IMR-90 (cell line): ENCODE data around the gene DDIAS. TPM values are rescaled to one million over a fixed set of nuclear protein-coding genes. Genes with fewer than 3 reads are reported as not detected.
A peak's percentile ranks its signal among the peaks of the same experiment; 100 is the strongest.

Source experiments
- ATAC-seq: fragments of 200-7000 bp; cut with Tn5 transposase; 2 replicates; pipeline ENCODE4 v1.9.1; 2020; ENCODE audit warnings: low read depth, mild to moderate bottlenecking, moderate library complexity
- BruUV-seq: library from RNA; stranded (reverse); fragments of 400-500 nt; replicated peaks from 2 replicates; lab custom pipeline; 2021; lab: Mats Ljungman, UMichigan
- CTCF ChIA-PET: fragments of 300-600 bp; formaldehyde crosslinking; extraction: SDS; loops from one replicate; lab custom pipeline; 2021; ENCODE audit warnings: antibody characterized with exemption; lab: Yijun Ruan, JAX
- POLR2A ChIA-PET: fragments of 300-600 bp; sonication (Branson Sonifier 250); formaldehyde crosslinking; loops from one replicate; lab custom pipeline; 2022; ENCODE audit warnings: antibody characterized with exemption; ENCODE audit not compliant: unreplicated experiment; lab: Charles Lee
- DNase-seq: peaks from one replicate; pipeline ENCODE4 v3.0.0; 2013
- H2AFZ ChIP-seq: replicated peaks from 2 replicates; pipeline ENCODE3; 2013; ENCODE audit warnings: low read length, mild to moderate bottlenecking; ENCODE audit not compliant: poor library complexity
- H2AK5ac ChIP-seq: 2 replicates; pipeline ENCODE4 v1.6.1; 2013; ENCODE audit warnings: low read depth, low read length, inconsistent platforms
- H2AK9ac ChIP-seq: replicated peaks from 2 replicates; pipeline ENCODE3; 2013; ENCODE audit warnings: mild to moderate bottlenecking, low read depth, low read length, moderate library complexity; ENCODE audit not compliant: poor library complexity
- H2BK120ac ChIP-seq: 2 replicates; pipeline ENCODE4 v1.6.1; 2013; ENCODE audit warnings: low read depth, low read length, inconsistent platforms
- H2BK15ac ChIP-seq: 3 replicates; pipeline ENCODE4 v1.6.1; 2013; ENCODE audit warnings: low read depth, low read length, inconsistent platforms
- H2BK20ac ChIP-seq: 2 replicates; pipeline ENCODE4 v1.6.1; 2013; ENCODE audit warnings: low read depth, mild to moderate bottlenecking, inconsistent platforms, low read length, moderate library complexity
- H2BK5ac ChIP-seq: 2 replicates; pipeline ENCODE4 v1.6.1; 2013; ENCODE audit warnings: mild to moderate bottlenecking, low read depth, low read length, inconsistent platforms; ENCODE audit not compliant: poor library complexity, severe bottlenecking
- H3K14ac ChIP-seq: replicated peaks from 2 replicates; pipeline ENCODE4 v1.6.1; 2013; ENCODE audit warnings: low read depth, low read length, inconsistent platforms
- H3K18ac ChIP-seq: 2 replicates; pipeline ENCODE4 v1.6.1; 2013; ENCODE audit warnings: low read depth, low read length, control low read depth
- H3K23ac ChIP-seq: 2 replicates; pipeline ENCODE4 v1.6.1; 2013; ENCODE audit warnings: low read depth, low read length, inconsistent platforms
- H3K27ac ChIP-seq: 2 replicates; pipeline ENCODE4 v1.5.1; 2013; ENCODE audit warnings: mild to moderate bottlenecking, control low read depth, low read length; ENCODE audit not compliant: insufficient read depth
- H3K27me3 ChIP-seq: 2 replicates; pipeline ENCODE4 v1.6.1; 2013; ENCODE audit warnings: low read length; ENCODE audit not compliant: control insufficient read depth, insufficient read depth
- H3K36me3 ChIP-seq: 2 replicates; pipeline ENCODE4 v1.6.1; 2013; ENCODE audit warnings: low read length, mixed read lengths; ENCODE audit not compliant: control insufficient read depth, insufficient read depth
- H3K4ac ChIP-seq: 2 replicates; pipeline ENCODE4 v1.6.1; 2013; ENCODE audit warnings: low read depth, low read length, inconsistent platforms
- H3K4me1 ChIP-seq: 2 replicates; pipeline ENCODE4 v1.6.1; 2013; ENCODE audit warnings: low read length, mixed read lengths; ENCODE audit not compliant: control insufficient read depth, insufficient read depth
- H3K4me2 ChIP-seq: 2 replicates; pipeline ENCODE4 v1.6.1; 2013; ENCODE audit warnings: low read depth, mild to moderate bottlenecking, control low read depth, low read length, moderate library complexity
- H3K4me3 ChIP-seq: 2 replicates; pipeline ENCODE4 v1.5.1; 2013; ENCODE audit warnings: low read depth, mild to moderate bottlenecking, control low read depth, low read length, moderate library complexity; ENCODE audit not compliant: insufficient read depth
- H3K56ac ChIP-seq: 2 replicates; pipeline ENCODE4 v1.6.1; 2013; ENCODE audit warnings: low read length, inconsistent platforms; ENCODE audit not compliant: insufficient read depth; ENCODE audit errors: extremely low read depth
- H3K79me1 ChIP-seq, 2 experiments: 2 replicates each; pipeline ENCODE4 v1.6.1; 2013; ENCODE audit warnings: low read length in 2 of 2, inconsistent platforms in 1 of 2, low read depth in 1 of 2
- H3K9ac ChIP-seq: 2 replicates; pipeline ENCODE4 v1.6.1; 2013; ENCODE audit warnings: low read depth, low read length, control low read depth
- H3K9me1 ChIP-seq: 2 replicates; pipeline ENCODE4 v1.6.1; 2013; ENCODE audit warnings: low read length, inconsistent platforms; ENCODE audit not compliant: insufficient read depth
- H3K9me3 ChIP-seq: 2 replicates; pipeline ENCODE4 v1.6.1; 2013; ENCODE audit warnings: low read length; ENCODE audit not compliant: control insufficient read depth, insufficient read depth
- H4K20me1 ChIP-seq: 2 replicates; pipeline ENCODE4 v1.6.1; 2013; ENCODE audit warnings: low read length, inconsistent platforms; ENCODE audit not compliant: insufficient read depth
- H4K5ac ChIP-seq: 2 replicates; pipeline ENCODE4 v1.6.1; 2013; ENCODE audit warnings: mild to moderate bottlenecking, low read depth, low read length, control low read depth
- H4K8ac ChIP-seq, 2 experiments: 2 replicates each; pipeline ENCODE4 v1.6.1; 2013; ENCODE audit warnings: low read depth in 2 of 2, low read length in 2 of 2, control low read depth in 1 of 2, inconsistent platforms in 1 of 2
- H4K91ac ChIP-seq: 2 replicates; pipeline ENCODE4 v1.6.1; 2013; ENCODE audit warnings: low read depth, low read length, inconsistent platforms; ENCODE audit not compliant: insufficient read depth
- BHLHE40 ChIP-seq: fragments of 150-350 bp; IDR thresholded peaks from 2 replicates; pipeline ENCODE4 v1.6.1; 2016; ENCODE audit warnings: mild to moderate bottlenecking, low read depth, low read length
- CEBPB ChIP-seq: IDR thresholded peaks from 2 replicates; pipeline ENCODE4 v1.6.1; 2012; ENCODE audit warnings: low read depth, low read length, improper control_type of control experiment
- CHD1 ChIP-seq: IDR thresholded peaks from 2 replicates; pipeline ENCODE4 v1.6.1; 2012; ENCODE audit warnings: low read depth, low read length, improper control_type of control experiment
- CTCF ChIP-seq: conservative IDR thresholded peaks from 2 replicates; pipeline ENCODE4 v1.5.1; 2012; ENCODE audit warnings: mild to moderate bottlenecking, low read depth, low read length, improper control_type of control experiment
- FOS ChIP-seq: fragments of 150-350 bp; IDR thresholded peaks from 2 replicates; pipeline ENCODE4 v1.6.1; 2016; ENCODE audit warnings: low read depth, low read length
- MAFK ChIP-seq: IDR thresholded peaks from 2 replicates; pipeline ENCODE4 v1.6.1; 2012; ENCODE audit warnings: low read depth, low read length, improper control_type of control experiment
- MAZ ChIP-seq: IDR thresholded peaks from 2 replicates; pipeline ENCODE4 v1.6.1; 2012; ENCODE audit warnings: low read depth, mild to moderate bottlenecking, low read length, improper control_type of control experiment, moderate library complexity, borderline replicate concordance
- MXI1 ChIP-seq: IDR thresholded peaks from 2 replicates; pipeline ENCODE4 v1.6.1; 2012; ENCODE audit warnings: low read depth, mild to moderate bottlenecking, low read length, moderate library complexity, borderline replicate concordance
- NFE2L2 ChIP-seq: fragments of 150-350 bp; IDR thresholded peaks from 2 replicates; pipeline ENCODE4 v1.6.1; 2016; ENCODE audit warnings: low read depth, mild to moderate bottlenecking, low read length
- POLR2A ChIP-seq: IDR thresholded peaks from 2 replicates; pipeline ENCODE4 v1.6.1; 2012; ENCODE audit warnings: mild to moderate bottlenecking, low read depth, low read length
- RAD21 ChIP-seq: IDR thresholded peaks from 2 replicates; pipeline ENCODE4 v1.6.1; 2012; ENCODE audit warnings: low read length, improper control_type of control experiment
- RCOR1 ChIP-seq: IDR thresholded peaks from 2 replicates; pipeline ENCODE4 v1.6.1; 2012; ENCODE audit warnings: mild to moderate bottlenecking, low read length, improper control_type of control experiment; ENCODE audit not compliant: insufficient replicate concordance
- RFX5 ChIP-seq: IDR thresholded peaks from 2 replicates; pipeline ENCODE4 v1.8.0; 2012; ENCODE audit warnings: low read depth, mild to moderate bottlenecking, low read length, moderate library complexity
- SMC3 ChIP-seq: fragments of 150-350 bp; IDR thresholded peaks from 2 replicates; pipeline ENCODE4 v1.6.1; 2016; ENCODE audit warnings: low read depth, mild to moderate bottlenecking, antibody characterized with exemption, low read length, moderate library complexity
- WGBS, 2 experiments: methylation state at CpG; one replicate each; pipeline versions ENCODE4 v1.1.5 to v1.1.7; 2013; ENCODE audit warnings: missing lambda C conversion rate in 2 of 2; ENCODE audit not compliant: insufficient read length in 1 of 2; ENCODE audit errors: extremely low coverage in 2 of 2; 5-methylcytosine and 5-hydroxymethylcytosine counted together
- dilution Hi-C: fragments of 300-500 bp; cut with HindIII; formaldehyde crosslinking; loops from one replicate; pipeline ENCODE4 v1.14.3; 2018; ENCODE audit warnings: low sequenced_read_pairs; ENCODE audit not compliant: unreplicated experiment
- in situ Hi-C: fragments of 300-500 bp; cut with MboI; formaldehyde crosslinking; loops from 3 replicates; pipeline ENCODE4 v1.14.3; 2019; ENCODE audit warnings: low sequenced_read_pairs, inconsistent platforms, mixed read lengths
- intact Hi-C: fragments of 100-400 bp; cut with micrococcal nuclease; formaldehyde crosslinking; loops from 2 replicates; pipeline ENCODE4 v1.10.0; 2022
- polyA plus RNA-seq, 3 experiments: library from polyadenylated mRNA; depleted of rRNA; stranded (reverse); fragments of >200 nt; gene quantifications; 2 replicates each; pipeline ENCODE4 v1.2.3, GENCODE V29; 2012; ENCODE audit warnings: low replicate concordance in 1 of 3
- total RNA-seq: library from RNA; depleted of rRNA; stranded (reverse); fragments of >200 nt; gene quantifications from 2 replicates; pipeline ENCODE4 v1.2.3, GENCODE V29; 2012
- TF ChIP-seq, protein P1 (sequence below): fragments of 150-350 bp; IDR thresholded peaks from 2 replicates; pipeline ENCODE4 v1.6.1; 2017; ENCODE audit warnings: mild to moderate bottlenecking, antibody characterized with exemption, low read length, low read depth
- TF ChIP-seq, protein P2 (sequence below): fragments of 150-350 bp; IDR thresholded peaks from 2 replicates; pipeline ENCODE4 v1.6.1; 2016; ENCODE audit warnings: low read depth, mild to moderate bottlenecking, low read length, moderate library complexity, borderline replicate concordance

Gene DDIAS
- total and polyA plus RNA-seq, 2 of the 4 experiments (the other 2 are of a cell fraction): 4.3 to 15.8 TPM

DNA sequence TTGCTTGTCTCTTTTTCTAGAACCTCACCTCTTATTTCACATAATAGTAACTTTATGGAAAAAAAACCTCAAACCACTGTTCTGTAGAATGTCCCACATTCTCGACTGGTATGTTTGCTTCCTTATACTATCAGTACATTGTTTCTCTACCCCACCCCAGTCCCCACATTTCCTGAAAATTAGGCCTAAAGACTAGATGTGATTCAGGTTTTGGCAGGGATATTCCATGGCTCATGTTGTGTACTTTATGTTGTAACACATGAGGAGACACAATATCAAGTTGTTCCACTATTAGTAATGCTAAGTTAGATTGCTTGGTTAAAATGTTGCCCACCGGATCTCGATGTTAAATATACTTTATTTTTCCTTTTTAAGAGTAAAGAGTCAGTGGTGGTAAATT, 34.7 kb downstream of the DDIAS start:
- Histone ChIP-seq H4K5ac (no peak overlapping the region), H3K4me3 (no peak overlapping the region), H3K9me1 (0 out of 2 replicates have a peak, but pooled peaks cover 3% of the 10 kb centered on the region), H3K56ac (no peak overlapping the region), H3K4ac (no peak overlapping the region), H3K18ac (no peak overlapping the region), H3K23ac (no peak overlapping the region), H2AFZ (no peak overlapping the region), H3K4me1 (no peaks in the 10 kb centered on the region), H3K9me3 (no peaks in the 10 kb centered on the region), H2AK9ac (no peak overlapping the region), H2AK5ac (no peak overlapping the region), H3K27me3 (no peaks in the 10 kb centered on the region), H4K8ac (no peak overlapping the region), H4K91ac (no peak overlapping the region), H3K14ac (no peak overlapping the region), H3K79me1 (no peaks in the 10 kb centered on the region), H2BK15ac (no peak overlapping the region), H3K27ac (no peak overlapping the region), H2BK5ac (no peak overlapping the region), H2BK120ac (no peak overlapping the region), H2BK20ac (no peak overlapping the region), H3K4me2 (no peak overlapping the region), H4K20me1 (no peaks in the 10 kb centered on the region), H3K9ac (no peak overlapping the region), H3K36me3 (no peaks in the 10 kb centered on the region; the same call in 1 of the 2 replicates)
- intact Hi-C loops (no loop called here), in situ Hi-C loops (no loop called here), dilution Hi-C loops (no loop called here)
- POLR2A ChIA-PET: no interaction called here
- BruUV-seq: no TSS peak
- DNase-seq (peak; percentile 31), ATAC-seq (no peak)
- TF ChIP-seq MAFK (no peak), CTCF (no peak), SMC3 (no peak), BHLHE40 (no peak), CHD1 (no peak), POLR2A (no peak), FOS (no peak), CEBPB (no peak), RCOR1 (no peak), RAD21 (no peak), MAZ (no peak), NFE2L2 (no peak), RFX5 (no peak), MXI1 (no peak)
- TF ChIP-seq, protein P1, sequence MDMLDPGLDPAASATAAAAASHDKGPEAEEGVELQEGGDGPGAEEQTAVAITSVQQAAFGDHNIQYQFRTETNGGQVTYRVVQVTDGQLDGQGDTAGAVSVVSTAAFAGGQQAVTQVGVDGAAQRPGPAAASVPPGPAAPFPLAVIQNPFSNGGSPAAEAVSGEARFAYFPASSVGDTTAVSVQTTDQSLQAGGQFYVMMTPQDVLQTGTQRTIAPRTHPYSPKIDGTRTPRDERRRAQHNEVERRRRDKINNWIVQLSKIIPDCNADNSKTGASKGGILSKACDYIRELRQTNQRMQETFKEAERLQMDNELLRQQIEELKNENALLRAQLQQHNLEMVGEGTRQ: no peak
- TF ChIP-seq, protein P2, sequence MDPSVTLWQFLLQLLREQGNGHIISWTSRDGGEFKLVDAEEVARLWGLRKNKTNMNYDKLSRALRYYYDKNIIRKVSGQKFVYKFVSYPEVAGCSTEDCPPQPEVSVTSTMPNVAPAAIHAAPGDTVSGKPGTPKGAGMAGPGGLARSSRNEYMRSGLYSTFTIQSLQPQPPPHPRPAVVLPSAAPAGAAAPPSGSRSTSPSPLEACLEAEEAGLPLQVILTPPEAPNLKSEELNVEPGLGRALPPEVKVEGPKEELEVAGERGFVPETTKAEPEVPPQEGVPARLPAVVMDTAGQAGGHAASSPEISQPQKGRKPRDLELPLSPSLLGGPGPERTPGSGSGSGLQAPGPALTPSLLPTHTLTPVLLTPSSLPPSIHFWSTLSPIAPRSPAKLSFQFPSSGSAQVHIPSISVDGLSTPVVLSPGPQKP: no peak
- WGBS, 2 experiments: no CpG with 5 or more reads among the region's 3 CpGs
- CTCF ChIA-PET: no interaction called here
